ENCODE results near the gene NKX2-8.

NKX2-8 gene

GRCh38 chr14:36585100-36585499 lies 2.7 kb upstream of the NKX2-8 start:
- no peak for TF ChIP-seq CTCF (IDR thresholded peaks at IDR 0.05)

- no peak for TF ChIP-seq CTCF (IDR thresholded peaks at IDR 0.05)
These were observed 1.7 kb upstream of the NKX2-8 start for GRCh38 chr14:36583893-36584811.

GRCh38 chr14:36583242-36583892 lies 953 bp upstream of the NKX2-8 start:
- no peak for TF ChIP-seq CTCF (IDR thresholded peaks at IDR 0.05)

- no peak for TF ChIP-seq CTCF (IDR thresholded peaks at IDR 0.05)
These were observed 444 bp upstream of the NKX2-8 start for GRCh38 chr14:36582874-36583241.

GRCh38 chr14:36580856-36581831 lies 1.3 kb downstream of the NKX2-8 start:
- no peak for TF ChIP-seq CTCF (IDR thresholded peaks at IDR 0.05)

- TF ChIP-seq CTCF (IDR thresholded peaks at IDR 0.05): no peak
These were observed 2.1 kb downstream of the NKX2-8 start for GRCh38 chr14:36580141-36580855.

Data from LNCAP (cell line).